Endometrium (tissue), 2 donors: ENCODE results near the gene MS4A10.

Source experiments
- FAIRE-seq: peaks from 2 replicates; lab custom pipeline; 2012; peaks lifted over from hg19 to GRCh38; lab: Jason Lieb, UNC
- donor health status: control.
- donor health status: control.

Gene MS4A10

GRCh38 chr11:60830478-60831142, 45.5 kb downstream of the MS4A10 start:
- FAIRE-seq = no peak

- FAIRE-seq = no peak
Observed at GRCh38 chr11:60831143-60831500, 46.0 kb downstream of the MS4A10 start.

DNA sequence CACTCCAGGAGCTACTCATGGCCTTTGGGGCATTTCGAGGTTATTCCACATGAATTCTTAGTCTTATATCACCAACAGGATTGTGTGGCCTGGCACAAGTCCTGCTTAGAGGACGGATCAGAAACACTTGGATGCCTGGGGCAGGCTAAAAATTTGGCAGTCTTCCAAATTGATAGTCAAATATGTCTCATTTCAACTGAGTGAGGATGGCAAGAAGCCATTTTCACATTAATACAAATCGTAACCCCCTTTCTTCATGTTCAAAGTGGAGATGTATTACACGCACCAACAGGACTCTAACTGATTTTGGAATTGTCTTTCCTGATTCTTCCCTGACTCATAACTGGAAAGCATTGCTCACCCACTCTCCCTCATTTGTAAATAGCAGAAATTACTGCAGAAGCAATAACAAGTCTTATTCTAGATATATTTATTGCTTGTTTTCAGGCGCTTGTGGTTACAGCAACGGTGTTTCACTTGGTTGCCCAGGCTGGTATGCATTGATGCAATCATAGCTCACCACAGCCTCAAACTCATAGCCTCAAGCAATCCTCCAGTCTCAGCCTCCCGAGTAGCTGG, 46.5 kb downstream of the MS4A10 start:
- no peak for FAIRE-seq

GRCh38 chr11:60834742-60835533, 49.8 kb downstream of the MS4A10 start:
- no peak for FAIRE-seq

GRCh38 chr11:60835534-60835846, 50.4 kb downstream of the MS4A10 start:
- no peak for FAIRE-seq

DNA sequence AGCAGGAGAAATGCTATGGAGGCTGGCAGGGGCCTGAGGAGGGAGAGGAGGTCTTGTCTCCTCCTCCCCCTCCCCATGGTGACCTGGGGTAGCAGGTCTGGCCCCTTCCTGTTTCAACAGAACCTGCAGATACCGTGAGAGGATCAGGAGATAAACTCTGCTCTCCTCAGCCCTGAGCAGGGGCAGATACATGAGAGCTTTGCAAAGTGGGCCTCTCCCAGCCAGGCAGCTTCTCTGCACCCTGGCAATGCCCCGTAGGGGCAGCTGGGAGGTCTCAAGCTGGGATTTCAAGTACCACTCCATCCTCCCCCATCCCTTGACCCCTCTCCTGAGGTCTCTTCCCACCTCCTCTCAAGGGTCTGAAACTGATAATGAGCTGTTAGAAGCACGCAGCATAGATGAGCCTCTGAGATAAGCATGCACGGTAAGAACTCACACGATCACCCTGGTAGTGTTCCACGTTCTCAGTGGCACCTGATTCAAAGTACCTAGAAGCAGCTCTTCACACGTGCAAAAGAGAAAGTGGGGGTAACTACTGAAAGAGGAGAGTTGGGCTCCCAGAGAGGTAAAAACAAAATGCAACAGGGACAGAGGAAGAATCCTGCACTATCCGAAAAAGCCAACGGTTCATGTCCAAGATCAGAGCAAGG, 51.9 kb downstream of the MS4A10 start:
- FAIRE-seq = no peak

GRCh38 chr11:60838132-60838531, 53.0 kb downstream of the MS4A10 start:
- no peak for FAIRE-seq

- no peak for FAIRE-seq
Observed at GRCh38 chr11:60840470-60841430, 55.6 kb downstream of the MS4A10 start.

DNA sequence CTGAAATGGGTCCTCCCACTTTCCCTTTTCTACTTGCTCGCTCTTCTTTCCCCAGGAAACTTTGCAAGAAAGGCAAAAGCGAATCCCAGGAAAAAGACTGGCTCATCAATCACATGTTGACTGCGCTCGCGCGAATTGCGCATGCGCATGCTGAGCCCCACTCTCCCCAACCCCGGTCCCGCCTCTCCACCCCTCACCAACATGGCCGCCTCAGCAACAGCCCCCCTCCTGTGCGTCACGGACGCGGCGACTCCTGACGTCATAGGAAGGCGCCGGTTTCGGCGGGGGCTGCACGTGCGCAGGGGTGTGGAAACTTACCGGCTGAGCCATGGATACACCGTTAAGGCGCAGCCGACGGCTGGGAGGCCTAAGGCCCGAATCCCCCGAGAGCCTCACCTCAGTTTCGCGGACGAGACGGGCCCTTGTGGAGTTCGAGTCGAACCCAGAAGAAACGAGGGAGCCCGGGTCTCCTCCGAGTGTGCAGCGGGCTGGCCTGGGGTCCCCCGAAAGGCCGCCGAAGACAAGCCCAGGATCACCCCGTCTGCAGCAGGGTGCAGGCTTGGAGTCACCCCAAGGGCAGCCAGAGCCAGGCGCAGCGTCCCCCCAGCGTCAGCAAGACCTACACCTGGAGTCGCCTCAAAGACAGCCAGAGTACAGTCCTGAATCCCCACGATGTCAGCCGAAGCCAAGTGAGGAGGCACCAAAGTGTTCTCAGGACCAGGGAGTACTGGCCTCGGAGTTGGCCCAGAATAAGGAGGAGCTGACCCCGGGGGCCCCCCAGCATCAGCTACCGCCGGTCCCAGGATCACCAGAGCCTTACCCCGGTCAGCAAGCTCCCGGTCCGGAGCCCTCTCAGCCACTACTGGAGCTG, 56.9 kb downstream of the MS4A10 start, which contains the start of gene CCDC86:
Gene CCDC86, plus strand, starts transcription at position 317 of the 871 bp plus-strand sequence. Its CDS starts 12 bp downstream, at position 329.
- no peak for FAIRE-seq

DNA sequence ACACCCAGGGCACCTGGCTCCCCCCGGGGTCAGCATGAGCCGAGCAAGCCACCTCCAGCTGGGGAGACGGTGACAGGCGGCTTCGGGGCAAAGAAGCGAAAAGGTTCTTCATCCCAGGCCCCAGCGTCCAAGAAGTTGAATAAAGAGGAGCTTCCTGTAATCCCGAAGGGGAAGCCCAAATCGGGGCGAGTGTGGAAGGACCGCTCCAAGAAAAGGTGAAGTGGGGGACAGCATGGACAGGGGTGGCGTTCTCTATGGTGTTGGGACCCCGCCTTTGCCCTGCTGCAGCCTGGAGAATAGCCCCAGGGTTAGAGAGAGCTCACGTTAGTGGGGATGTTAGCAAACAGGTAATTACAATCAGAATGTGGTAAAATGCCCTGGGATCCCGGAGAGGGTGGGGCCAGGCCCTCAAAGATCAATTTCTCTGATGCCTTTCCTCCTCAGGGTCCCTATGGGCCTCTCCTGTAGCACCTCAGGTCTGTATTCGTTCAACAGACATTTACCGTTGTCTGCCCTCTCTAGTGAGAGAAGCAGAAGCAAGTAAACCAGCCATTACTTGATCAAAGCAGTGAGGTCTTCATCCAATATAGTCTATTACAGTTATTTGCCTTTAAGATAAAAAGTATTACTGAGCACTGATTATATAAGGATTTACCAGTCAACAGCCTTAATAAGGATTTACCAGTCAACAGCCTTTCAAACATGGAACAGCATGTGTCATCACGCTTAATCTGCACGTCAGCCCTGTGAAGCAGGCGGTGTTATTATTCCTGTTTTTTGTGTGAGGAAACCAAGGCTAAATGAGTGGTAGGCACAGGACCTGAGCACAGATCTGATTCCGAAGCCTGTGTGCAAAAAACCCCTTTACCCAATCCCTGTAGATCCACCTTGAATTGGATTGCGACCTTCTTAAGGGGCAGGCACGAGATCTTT, 57.8 kb downstream of the MS4A10 start:
- no peak for FAIRE-seq

- FAIRE-seq = no peak
Observed at GRCh38 chr11:60844045-60844869, 59.1 kb downstream of the MS4A10 start.

GRCh38 chr11:60844870-60845221, 59.7 kb downstream of the MS4A10 start:
- FAIRE-seq = no peak

GRCh38 chr11:60845338-60845737, 60.2 kb downstream of the MS4A10 start:
- no peak for FAIRE-seq

- FAIRE-seq = no peak
Observed at GRCh38 chr11:60847281-60847680, 62.1 kb downstream of the MS4A10 start.

GRCh38 chr11:60847896-60848295, 62.8 kb downstream of the MS4A10 start:
- no peak for FAIRE-seq

GRCh38 chr11:60848714-60849151, 63.6 kb downstream of the MS4A10 start:
- FAIRE-seq = no peak

GRCh38 chr11:60849641-60850520, 64.7 kb downstream of the MS4A10 start:
- FAIRE-seq = no peak
